PFSK-1 (cell line): ENCODE data around the gene SELENOV.

Experiments used
- FOXP2 ChIP-seq: optimal IDR thresholded peaks from 2 replicates; pipeline ENCODE3; 2011; ENCODE audit warnings: borderline replicate concordance, control low read depth, inconsistent platforms; ENCODE audit not compliant: insufficient read depth; ENCODE audit errors: extremely low read length, extremely low read depth
- POLR2AphosphoS5 ChIP-seq: IDR thresholded peaks from 2 replicates; pipeline ENCODE4 v1.6.1; 2012; ENCODE audit warnings: low read depth, mild to moderate bottlenecking, control low read depth, low read length, moderate library complexity
- SIN3A ChIP-seq: IDR thresholded peaks from 2 replicates; pipeline ENCODE4 v1.6.1; 2012; ENCODE audit warnings: mild to moderate bottlenecking, low read length, moderate library complexity, borderline replicate concordance; ENCODE audit not compliant: insufficient read depth
- TAF1 ChIP-seq: IDR thresholded peaks from 2 replicates; pipeline ENCODE4 v1.6.1; 2012; ENCODE audit warnings: low read length, control low read depth, borderline replicate concordance; ENCODE audit not compliant: insufficient read depth
- TF ChIP-seq, protein P1 (sequence below), 2 experiments: IDR thresholded peaks; 2 replicates each; pipeline versions ENCODE4 v1.6.1 to v1.8.0; 2011 to 2012; ENCODE audit warnings: low read depth in 2 of 2, low read length in 2 of 2, control low read depth in 1 of 2, inconsistent platforms in 1 of 2, mild to moderate bottlenecking in 1 of 2, moderate library complexity in 1 of 2; ENCODE audit not compliant: insufficient read depth in 1 of 2

Gene SELENOV

DNA sequence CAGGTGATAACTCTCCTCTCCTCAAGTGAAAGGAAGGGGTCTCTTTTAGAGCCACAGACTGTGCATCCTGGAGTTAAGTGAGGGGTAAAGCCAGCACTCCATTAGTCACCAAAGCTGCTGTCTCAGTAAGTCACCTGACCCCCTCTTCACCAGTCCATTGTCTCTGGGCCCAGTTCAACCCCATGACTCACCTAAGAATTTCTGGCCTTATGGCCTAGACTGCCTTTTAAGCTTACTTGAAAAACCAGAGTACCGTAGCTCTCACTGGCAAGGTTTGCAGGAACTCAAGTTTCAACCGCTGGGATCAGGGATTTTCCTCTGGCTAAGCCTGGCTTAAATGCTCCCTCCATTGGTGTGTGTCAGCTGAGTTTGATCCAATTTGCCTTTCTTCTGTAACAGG is 48.5 kb downstream of the SELENOV start:
- no peak for TF ChIP-seq TAF1
- TF ChIP-seq, protein P1, sequence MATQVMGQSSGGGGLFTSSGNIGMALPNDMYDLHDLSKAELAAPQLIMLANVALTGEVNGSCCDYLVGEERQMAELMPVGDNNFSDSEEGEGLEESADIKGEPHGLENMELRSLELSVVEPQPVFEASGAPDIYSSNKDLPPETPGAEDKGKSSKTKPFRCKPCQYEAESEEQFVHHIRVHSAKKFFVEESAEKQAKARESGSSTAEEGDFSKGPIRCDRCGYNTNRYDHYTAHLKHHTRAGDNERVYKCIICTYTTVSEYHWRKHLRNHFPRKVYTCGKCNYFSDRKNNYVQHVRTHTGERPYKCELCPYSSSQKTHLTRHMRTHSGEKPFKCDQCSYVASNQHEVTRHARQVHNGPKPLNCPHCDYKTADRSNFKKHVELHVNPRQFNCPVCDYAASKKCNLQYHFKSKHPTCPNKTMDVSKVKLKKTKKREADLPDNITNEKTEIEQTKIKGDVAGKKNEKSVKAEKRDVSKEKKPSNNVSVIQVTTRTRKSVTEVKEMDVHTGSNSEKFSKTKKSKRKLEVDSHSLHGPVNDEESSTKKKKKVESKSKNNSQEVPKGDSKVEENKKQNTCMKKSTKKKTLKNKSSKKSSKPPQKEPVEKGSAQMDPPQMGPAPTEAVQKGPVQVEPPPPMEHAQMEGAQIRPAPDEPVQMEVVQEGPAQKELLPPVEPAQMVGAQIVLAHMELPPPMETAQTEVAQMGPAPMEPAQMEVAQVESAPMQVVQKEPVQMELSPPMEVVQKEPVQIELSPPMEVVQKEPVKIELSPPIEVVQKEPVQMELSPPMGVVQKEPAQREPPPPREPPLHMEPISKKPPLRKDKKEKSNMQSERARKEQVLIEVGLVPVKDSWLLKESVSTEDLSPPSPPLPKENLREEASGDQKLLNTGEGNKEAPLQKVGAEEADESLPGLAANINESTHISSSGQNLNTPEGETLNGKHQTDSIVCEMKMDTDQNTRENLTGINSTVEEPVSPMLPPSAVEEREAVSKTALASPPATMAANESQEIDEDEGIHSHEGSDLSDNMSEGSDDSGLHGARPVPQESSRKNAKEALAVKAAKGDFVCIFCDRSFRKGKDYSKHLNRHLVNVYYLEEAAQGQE (IDR thresholded peaks at IDR 0.05; ENCODE audit: insufficient read depth in 1 of 2, low read depth in 2 of 2, low read length in 2 of 2), result no peak
- TF ChIP-seq POLR2AphosphoS5, result no peak
- no peak for TF ChIP-seq SIN3A
- no peak for TF ChIP-seq FOXP2

DNA sequence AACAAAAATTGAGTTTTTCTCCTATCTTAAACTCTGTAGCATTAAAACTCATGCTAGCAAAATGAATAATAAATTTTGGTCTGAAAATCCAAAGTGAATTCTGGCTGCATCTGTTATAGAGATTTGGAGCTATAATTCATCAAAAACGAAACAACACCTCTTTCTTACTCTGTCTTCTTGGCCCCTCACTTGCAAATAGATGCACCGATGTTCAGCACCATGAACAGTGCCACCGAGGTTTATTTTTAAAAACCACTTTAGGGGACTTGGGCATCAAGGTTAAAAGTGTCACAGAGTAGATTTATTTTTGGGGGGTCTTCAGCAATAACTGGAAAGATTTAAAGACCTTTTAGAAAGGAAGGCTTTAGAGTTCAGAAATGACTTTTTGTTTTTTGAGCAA is 51.1 kb downstream of the SELENOV start:
- no peak for TF ChIP-seq FOXP2
- TF ChIP-seq, protein P1 (IDR thresholded peaks at IDR 0.05; ENCODE audit: insufficient read depth in 1 of 2, low read depth in 2 of 2, low read length in 2 of 2), result peak in 1 of 2 experiments; percentile 93; a peak in 2 of 4 replicates

DNA sequence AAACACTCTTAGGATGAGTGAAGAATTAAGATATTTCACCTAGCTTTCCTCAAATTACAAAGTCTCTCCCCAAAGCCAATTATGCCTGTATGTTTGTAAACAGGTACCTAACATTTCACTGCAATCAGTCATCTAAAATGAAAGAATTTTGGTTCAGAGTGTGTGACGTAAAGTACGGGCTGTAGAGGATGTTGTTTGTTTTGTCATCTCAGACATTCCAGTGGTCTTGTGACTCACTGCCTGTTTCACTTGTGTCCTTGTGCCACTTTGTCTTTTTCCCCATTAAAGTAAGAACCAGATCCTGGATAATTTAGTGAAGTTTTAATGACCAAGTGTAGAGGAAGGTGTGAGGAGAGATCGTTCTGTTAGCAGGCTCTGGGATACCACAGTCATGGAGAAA is 53.7 kb downstream of the SELENOV start:
- no peak for TF ChIP-seq TAF1
- no peak for TF ChIP-seq FOXP2
- TF ChIP-seq POLR2AphosphoS5, result no peak
- no peak for TF ChIP-seq SIN3A
- TF ChIP-seq, protein P1 (IDR thresholded peaks at IDR 0.05; ENCODE audit: insufficient read depth in 1 of 2, low read depth in 2 of 2, low read length in 2 of 2), result no peak
